HG02763 (cell line): ENCODE results near the gene SUMO2.
"Not testable (repeated sequence)": the region's sequence is repeated elsewhere in the genome, so short reads cannot be mapped to it uniquely, and the experiment has no call there.

Experiments used
- ATAC-seq: cut with Tn5 transposase; IDR thresholded peaks from one replicate; pipeline ENCODE4 v1.9.1; 2021; ENCODE audit warnings: mild to moderate bottlenecking, moderate library complexity; ENCODE audit not compliant: unreplicated experiment

Gene SUMO2

GRCh38 chr17:75146592-75146991 is 36.2 kb downstream of the SUMO2 start:
- no peak for ATAC-seq

GRCh38 chr17:75144816-75145512 is 37.8 kb downstream of the SUMO2 start:
- no peak for ATAC-seq

- no peak for ATAC-seq
Observed at GRCh38 chr17:75142236-75142971, 40.4 kb downstream of the SUMO2 start.

GRCh38 chr17:75138519-75138918 is 44.2 kb downstream of the SUMO2 start:
- ATAC-seq: no peak

- ATAC-seq: not testable (repeated sequence)
Observed at GRCh38 chr17:75137762-75138161, 45.0 kb downstream of the SUMO2 start.

- no peak for ATAC-seq
Observed at GRCh38 chr17:75135946-75136345, 46.8 kb downstream of the SUMO2 start.

- no peak for ATAC-seq
Observed at GRCh38 chr17:75135452-75135851, 47.3 kb downstream of the SUMO2 start.

GRCh38 chr17:75133607-75134347 is 49.0 kb downstream of the SUMO2 start:
- ATAC-seq: not testable (repeated sequence)

- ATAC-seq: no peak
Observed at GRCh38 chr17:75133001-75133400, 49.8 kb downstream of the SUMO2 start.

GRCh38 chr17:75132018-75133000 is 50.5 kb downstream of the SUMO2 start:
- ATAC-seq: not testable (repeated sequence)

- peak; percentile 75 for ATAC-seq
Observed at GRCh38 chr17:75131278-75132017, 51.3 kb downstream of the SUMO2 start, which contains the start of gene NT5C. TSS of gene NT5C (minus strand) at chr17:75131742. CDS start at chr17:75131707, 35 bp downstream.

GRCh38 chr17:75130632-75131277 is 52.0 kb downstream of the SUMO2 start:
- no peak for ATAC-seq

- no peak for ATAC-seq
Observed at GRCh38 chr17:75130059-75130631, 52.6 kb downstream of the SUMO2 start.

GRCh38 chr17:75129576-75129975 is 53.2 kb downstream of the SUMO2 start:
- no peak for ATAC-seq

- no peak for ATAC-seq
Observed at GRCh38 chr17:75128694-75129505, 53.9 kb downstream of the SUMO2 start.

- not testable (repeated sequence) for ATAC-seq
Observed at GRCh38 chr17:75127936-75128335, 54.8 kb downstream of the SUMO2 start.

GRCh38 chr17:75126954-75127353 is 55.8 kb downstream of the SUMO2 start:
- ATAC-seq: no peak

- no peak for ATAC-seq
Observed at GRCh38 chr17:75125984-75126383, 56.8 kb downstream of the SUMO2 start.
